Upper lobe of left lung (tissue), 4 donors: Measurements from ENCODE around the gene MAGEB2.

Experiments
- CTCF ChIP-seq, 6 experiments: fragments of 450-650 bp in 4 of 6; fragments of 200-600 bp in 2 of 6; sonication (generic) in 2 of 6; IDR thresholded peaks; one replicate each; pipeline ENCODE4 v1.5.1; 2016 to 2019; ENCODE audit warnings: antibody characterized with exemption in 6 of 6
- EP300 ChIP-seq, 4 donors: sonication (generic); formaldehyde crosslinking; IDR thresholded peaks; one replicate each; pipeline ENCODE4 v1.5.1; 2017; ENCODE audit warnings: antibody characterized with exemption in 4 of 4, control low read depth in 2 of 4
- POLR2A ChIP-seq, 4 donors: fragments of 450-650 bp; IDR thresholded peaks; one replicate each; pipeline ENCODE4 v1.5.1; 2016 to 2017; ENCODE audit warnings: antibody characterized with exemption in 4 of 4, mild to moderate bottlenecking in 2 of 4
- POLR2AphosphoS5 ChIP-seq, 2 donors: sonication (generic); formaldehyde crosslinking; IDR thresholded peaks; one replicate each; pipeline ENCODE4 v1.5.1; 2017; ENCODE audit warnings: antibody characterized with exemption in 2 of 2

- TF ChIP-seq POLR2A (IDR thresholded peaks at IDR 0.05) (no peak), CTCF (IDR thresholded peaks at IDR 0.05) (no peak), EP300 (IDR thresholded peaks at IDR 0.05) (no peak), POLR2AphosphoS5 (IDR thresholded peaks at IDR 0.05) (no peak)
Observed at GRCh38 chrX:30224536-30224935, 9.2 kb downstream of the MAGEB2 start.
